ENCODE data around the gene UGGT1. TPM values are rescaled to one million over a fixed set of nuclear protein-coding genes. Genes with fewer than 3 reads are reported as not detected.

UGGT1 gene
- total RNA-seq, 1 donor from 2014 or later, result 70.7 TPM

DNA sequence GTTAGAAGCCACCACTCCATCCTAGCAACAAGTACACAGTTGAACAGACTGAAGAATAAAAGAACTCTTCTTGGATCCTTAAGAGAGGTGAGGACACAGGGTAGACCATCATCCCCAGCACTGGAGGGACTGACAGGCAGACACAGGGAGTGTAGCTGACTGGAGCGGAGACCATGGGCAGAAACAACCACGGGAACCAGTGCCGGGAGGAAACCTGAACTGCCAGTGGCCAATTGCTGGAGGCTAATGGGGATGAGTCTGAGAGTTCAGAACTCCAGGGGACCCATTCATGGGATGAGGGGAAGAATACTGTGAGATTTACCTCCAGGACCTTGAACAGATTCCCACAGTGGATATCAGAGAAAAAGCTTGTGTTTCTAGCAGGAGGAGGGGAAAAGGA, 150.9 kb downstream of the UGGT1 start:
- no peak overlapping the region for H3K4me3 Mint-ChIP-seq

More for the DNA sequence above, 150.9 kb downstream of the UGGT1 start:
- no peaks in the 10 kb centered on the region for H3K4me1 Mint-ChIP-seq (ENCODE audit: low read depth)
- H3K27me3 Mint-ChIP-seq (ENCODE audit: insufficient read depth), result peaks cover 4% of the 10 kb centered on the region
- intact Hi-C loops (cut with micrococcal nuclease), result no loop called here
- H3K36me3 Mint-ChIP-seq (ENCODE audit: low read depth), result no peaks in the 10 kb centered on the region
- DNase-seq (ENCODE audit: low spot score), result no peak
- H3K27ac Mint-ChIP-seq, result no peak overlapping the region
- no peaks in the 10 kb centered on the region for H3K9me3 Mint-ChIP-seq

Other genes with a start within 250 kb of the UGGT1 start
- 78.3 and 79.8 TPM in 2 replicates for gene POLR2D, start 233.0 kb upstream of the UGGT1 start, total RNA-seq
- 21.6 and 22.2 TPM in 2 replicates for gene AMMECR1L, start 205.2 kb upstream of the UGGT1 start, total RNA-seq
- gene SAP130, start 63.1 kb upstream of the UGGT1 start, total RNA-seq, result 30.9 and 31.5 TPM in 2 replicates
- gene HS6ST1, start 227.7 kb downstream of the UGGT1 start, total RNA-seq, result 21.6 and 22.3 TPM in 2 replicates